VCaP (cell line): Measurements from ENCODE around the gene TMEM185B.

Experiments used
- H3K27ac ChIP-seq: fragments of 450-650 bp; 2 replicates; pipeline ENCODE4 v1.5.1; 2017
- CTCF ChIP-seq: fragments of 450-650 bp; conservative IDR thresholded peaks from 2 replicates; pipeline ENCODE4 v1.5.1; 2017; ENCODE audit warnings: mild to moderate bottlenecking, moderate library complexity

The TMEM185B gene

GRCh38 chr2:120255071-120255470 is 31.9 kb upstream of the TMEM185B start:
- H3K27ac ChIP-seq: no peak overlapping the region
- TF ChIP-seq CTCF: no peak

DNA sequence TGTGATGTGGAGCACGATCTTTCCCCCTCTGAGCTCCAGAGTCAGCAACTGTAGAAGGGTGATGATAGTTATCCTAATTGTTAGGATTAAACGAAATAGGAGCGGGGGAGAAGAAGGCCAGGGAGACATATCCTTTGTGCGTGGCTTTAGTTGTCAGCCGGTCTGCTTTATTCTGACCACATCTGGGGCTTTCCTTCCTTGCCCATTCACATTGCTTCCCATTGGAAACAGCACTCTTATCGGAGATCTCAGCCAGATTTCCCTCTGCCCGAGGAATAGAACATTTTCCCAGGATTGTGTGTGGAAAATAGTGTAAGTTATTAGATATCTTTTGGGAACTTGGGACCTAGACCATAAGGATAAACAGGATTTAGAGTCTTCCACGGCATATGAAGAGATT is 31.0 kb upstream of the TMEM185B start:
- peak overlapping the region; percentile 87 for H3K27ac ChIP-seq
- TF ChIP-seq CTCF: no peak

- peak overlapping the region; percentile 87 for H3K27ac ChIP-seq
- peak; percentile 62 for TF ChIP-seq CTCF
These were observed 30.1 kb upstream of the TMEM185B start for GRCh38 chr2:120253021-120253882.

DNA sequence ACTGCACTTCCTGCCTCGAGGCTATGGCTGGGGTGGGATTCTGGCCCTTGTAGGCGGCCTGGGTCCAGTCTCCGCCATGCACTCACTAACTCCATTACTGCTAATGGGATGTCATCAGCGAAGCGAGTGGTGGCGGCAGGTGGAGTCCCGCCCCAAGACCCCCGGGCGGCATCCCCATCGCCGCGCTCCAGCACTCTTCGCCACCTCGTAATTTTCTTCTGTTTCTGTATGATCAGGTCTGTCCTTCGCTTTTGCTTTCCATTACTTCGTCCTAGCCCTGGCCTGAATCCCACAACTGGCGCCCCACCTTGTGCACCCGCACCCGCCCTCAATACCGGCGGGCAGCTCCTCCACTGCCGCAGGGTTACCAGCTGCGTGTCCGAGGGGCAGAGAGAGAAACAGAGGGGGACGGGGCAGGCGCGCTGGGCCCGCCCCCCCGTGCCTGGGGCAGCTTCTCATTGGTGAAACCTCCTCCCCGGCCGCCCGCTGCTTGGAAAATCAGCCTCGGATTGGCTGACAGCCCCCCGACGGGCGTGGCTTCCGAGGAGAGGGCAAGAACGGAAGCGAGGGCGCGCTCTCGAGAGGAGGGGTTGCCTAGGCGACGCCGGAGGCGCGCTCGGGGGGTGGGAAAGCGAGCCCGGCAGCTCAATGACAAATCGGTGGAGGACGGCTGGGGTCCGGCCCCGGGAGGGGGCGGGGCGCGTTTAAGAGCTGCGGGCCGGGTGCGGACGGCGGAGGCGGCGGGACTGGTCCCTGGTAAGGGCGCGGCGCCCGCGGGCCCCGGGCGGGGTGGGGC is 29.2 kb upstream of the TMEM185B start, which contains the start of gene RALB:
TSS of gene RALB (plus strand) at position 628 of the 796 bp plus-strand sequence. CDS start 25,813 bp downstream, outside the sequence.
- no peak for TF ChIP-seq CTCF
- H3K27ac ChIP-seq: peak within 1 kb of the TSS; percentile 87

DNA sequence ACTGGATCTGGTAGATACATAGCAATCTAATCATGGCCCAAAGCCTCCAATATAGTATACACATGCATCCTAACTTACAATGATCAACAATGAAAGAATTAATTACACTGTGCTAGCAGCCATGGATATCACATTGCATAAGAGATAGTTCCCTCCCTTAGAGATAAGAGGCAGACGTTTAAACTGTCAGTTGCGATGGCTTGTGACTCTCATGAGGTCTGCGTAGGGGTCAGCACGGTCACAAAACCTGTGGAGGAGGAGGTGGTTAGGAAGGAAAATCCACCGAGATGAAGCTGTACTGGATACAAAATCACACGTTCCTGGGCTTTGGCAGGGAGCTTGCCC is 28.7 kb upstream of the TMEM185B start:
- no peak for TF ChIP-seq CTCF
- H3K27ac ChIP-seq: peak overlapping the region; percentile 87

DNA sequence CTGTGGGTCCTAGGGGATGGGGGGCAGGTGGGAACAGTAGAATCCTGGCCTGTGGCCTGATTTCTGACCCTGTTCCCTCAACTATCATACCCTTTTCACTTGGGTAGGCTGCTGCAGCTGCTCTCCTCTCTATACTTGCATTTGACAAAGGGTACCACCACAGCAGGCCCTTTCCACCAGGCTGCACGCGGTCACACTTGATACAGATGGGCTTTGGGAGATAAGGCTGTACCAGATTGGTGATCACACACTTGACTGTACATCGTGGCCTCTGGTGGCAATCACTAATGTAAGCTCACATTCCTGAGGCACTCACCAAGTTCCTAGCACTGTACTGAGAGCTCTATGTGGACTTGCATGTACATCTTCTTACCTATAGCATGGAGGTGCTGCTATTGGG is 27.9 kb upstream of the TMEM185B start:
- TF ChIP-seq CTCF: no peak
- H3K27ac ChIP-seq: no peak overlapping the region

GRCh38 chr2:120250640-120251039 is 27.4 kb upstream of the TMEM185B start:
- H3K27ac ChIP-seq: no peak overlapping the region
- no peak for TF ChIP-seq CTCF
